Caki2 (cell line): ENCODE measurements around the gene ETV5. TPM values are rescaled to one million over a fixed set of nuclear protein-coding genes. Genes with fewer than 3 reads are reported as not detected.
A peak's percentile ranks its signal among the peaks of the same experiment; 100 is the strongest.

Source experiments
- DNase-seq: peaks from one replicate; pipeline ENCODE4 v3.0.0-alpha.2; 2015; ENCODE audit warnings: low read depth
- in situ Hi-C: cut with HindIII; loops from 2 replicates; pipeline ENCODE4 v1.10.0; 2016; ENCODE audit warnings: low sequenced_read_pairs, low pct_unique_long_range_greater_than_20kb, mixed read lengths
- total RNA-seq: library from RNA; depleted of rRNA; stranded (reverse); fragments of >200 nt; shearing (Covaris generic); gene quantifications from 2 replicates; pipeline ENCODE4 v1.2.3, GENCODE V29; 2014; ENCODE audit warnings: low replicate concordance

Gene ETV5
- total RNA-seq, 1 experiment from 2014 or later = 38.3 TPM

DNA sequence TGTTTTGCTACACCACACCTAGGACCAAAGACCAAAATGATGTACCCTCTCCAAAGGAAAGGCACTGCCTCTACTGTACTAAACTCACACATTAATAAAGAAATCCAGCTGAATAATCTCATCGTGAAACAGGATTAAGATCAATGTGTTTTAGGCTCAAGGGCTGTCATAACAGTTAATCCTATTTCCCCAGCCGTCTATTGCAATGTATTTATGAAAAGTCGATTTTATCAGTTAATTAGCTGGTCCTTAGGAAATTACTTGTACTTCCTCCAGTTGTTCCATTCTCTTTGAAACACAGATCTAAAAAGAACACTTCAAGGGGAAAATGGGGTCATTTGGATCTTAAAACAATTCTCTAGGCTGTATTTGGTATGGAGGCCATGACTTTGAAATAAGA lies 8.5 kb downstream of the ETV5 start:
- DNase-seq = no peak
- in situ Hi-C loops = no loop called here

DNA sequence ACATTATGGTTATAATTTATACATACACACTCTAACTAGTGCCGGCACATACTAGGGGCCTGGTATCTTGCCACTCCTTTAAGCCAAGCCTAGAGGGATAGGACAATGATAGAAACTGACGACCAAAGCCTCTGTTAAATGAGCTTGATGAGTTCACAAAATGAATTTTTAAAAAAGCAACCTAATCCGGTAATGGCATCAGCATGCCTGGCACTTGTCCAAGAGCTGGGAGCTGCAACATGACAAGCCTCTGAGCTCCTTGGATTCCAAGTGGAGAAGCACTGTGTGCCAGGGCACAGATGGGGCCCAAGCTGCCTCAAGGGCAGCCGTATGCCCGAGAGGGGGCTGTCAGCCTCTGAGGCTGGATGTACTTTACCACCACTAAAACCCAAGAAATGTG lies 9.7 kb downstream of the ETV5 start:
- DNase-seq = peak; percentile 46
- in situ Hi-C loops = no loop called here

DNA sequence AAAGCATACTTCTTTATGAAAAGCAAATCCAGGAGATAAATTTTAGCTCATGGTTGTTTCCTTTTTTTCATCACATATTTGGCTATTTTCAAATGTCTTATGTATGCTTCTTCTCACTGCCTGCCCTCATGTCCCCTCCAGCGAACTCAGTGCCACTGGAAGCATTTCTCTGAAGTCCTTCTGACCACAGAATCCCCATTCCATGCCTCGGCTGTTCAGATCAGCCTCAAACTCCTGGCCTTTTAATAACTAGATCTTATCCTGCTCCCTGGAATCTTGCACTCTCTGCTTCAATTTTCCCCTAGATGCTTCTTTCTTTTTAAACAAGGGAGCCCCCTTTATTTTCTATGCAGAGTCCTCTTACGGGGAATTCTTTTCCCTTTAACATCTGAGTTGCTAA lies 10.1 kb downstream of the ETV5 start:
- DNase-seq = no peak
- in situ Hi-C loops = no loop called here

DNA sequence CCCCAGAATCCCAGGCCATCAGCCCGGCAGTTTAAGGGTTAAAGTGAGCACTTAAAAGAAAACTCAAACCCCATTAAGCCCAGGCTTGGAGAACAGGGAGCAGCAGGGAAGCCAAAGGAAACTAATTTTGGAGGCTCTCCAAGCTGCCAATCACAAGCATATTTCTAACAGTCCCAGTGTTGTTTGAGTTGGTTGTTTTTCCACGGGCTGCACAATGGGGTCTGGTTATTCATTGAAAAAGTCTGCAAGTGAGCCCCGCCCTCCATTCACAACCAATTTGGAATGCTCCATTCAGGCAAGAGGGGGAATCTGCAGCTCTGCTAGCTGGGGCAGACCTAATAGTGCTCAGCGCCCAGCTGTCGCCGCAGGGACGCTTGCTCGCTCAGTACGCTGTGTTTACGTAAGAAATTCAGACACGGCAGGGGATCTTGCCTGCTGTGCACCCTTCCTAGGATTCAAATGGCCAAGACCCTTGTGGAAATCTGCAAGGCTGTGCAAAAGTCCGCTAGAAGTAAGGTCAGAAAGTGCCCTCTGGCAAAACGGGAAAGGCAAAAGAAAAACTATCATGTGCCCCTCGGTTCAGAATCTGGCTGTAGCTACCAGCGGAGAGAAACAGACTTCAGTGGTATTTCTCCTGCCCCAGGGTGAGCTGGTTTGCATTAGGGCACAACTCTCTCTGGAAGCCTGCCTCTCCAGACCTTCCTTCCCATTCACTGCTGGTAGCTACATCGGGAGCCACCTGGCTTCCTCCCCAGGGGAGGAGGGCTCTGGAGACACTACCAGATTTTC lies 11.0 kb downstream of the ETV5 start:
- in situ Hi-C loops = no loop called here
- DNase-seq = peak; percentile 98

DNA sequence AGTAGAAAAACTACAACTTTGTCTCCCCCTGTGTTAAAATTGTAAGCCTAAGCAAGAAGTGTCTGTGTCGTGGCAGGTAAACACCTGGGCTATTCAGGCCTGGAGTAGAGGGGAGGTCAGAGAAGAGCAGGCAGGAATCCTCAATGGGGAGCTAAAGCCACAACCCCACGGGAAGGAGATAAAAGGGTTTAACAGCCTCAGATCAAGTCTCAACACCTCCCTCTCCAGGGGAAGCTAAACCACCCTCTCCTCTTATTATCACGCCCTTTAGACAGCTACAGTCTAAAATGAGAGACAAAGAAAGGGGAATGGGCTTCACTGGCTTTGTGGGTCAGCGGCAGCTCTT lies 11.6 kb downstream of the ETV5 start:
- no peak for DNase-seq
- in situ Hi-C loops = no loop called here

DNA sequence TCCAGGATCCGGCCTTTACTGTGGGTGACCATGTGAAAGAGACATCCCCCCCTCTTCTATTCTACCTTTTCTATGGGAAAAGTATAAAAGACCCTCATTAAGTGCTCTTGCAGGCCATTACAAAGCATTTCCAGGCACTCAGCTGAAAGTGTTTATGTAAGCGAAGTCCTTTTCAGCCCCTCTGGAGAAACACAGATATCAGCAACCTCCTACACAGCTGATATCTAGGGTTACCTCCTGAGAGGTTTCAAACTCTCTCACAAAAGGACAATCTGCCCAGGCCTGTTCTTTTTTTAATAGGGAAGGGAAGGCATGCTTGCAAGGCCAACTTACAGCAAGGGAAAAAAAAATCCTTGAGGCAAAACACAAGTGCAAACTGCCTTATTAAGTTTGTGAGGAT lies 12.6 kb downstream of the ETV5 start:
- in situ Hi-C loops = no loop called here
- no peak for DNase-seq

DNA sequence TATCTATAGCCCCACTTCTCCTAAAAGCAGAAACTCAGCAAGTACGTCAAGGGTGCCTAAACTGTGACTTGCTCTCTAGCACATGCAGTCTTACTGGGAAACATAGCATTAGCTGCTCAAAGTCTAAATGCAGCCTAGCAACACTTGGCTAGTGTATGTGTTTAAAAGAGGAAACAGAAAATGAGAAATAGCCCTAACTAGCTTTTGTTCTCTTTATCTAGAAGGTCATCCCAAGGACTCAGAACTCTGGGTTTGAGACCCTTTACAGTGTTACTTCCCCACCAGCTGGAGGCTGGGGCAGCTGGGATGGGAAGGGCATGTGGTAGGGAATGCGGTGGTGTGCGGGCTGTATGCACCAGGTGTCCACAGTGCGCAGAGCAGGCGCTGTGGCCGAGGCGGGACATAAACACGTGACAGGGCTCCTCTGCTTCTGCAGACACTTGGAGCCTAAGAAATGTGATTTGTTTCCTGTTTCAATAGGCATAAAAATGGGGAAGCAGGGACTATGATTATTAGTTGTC lies 13.3 kb downstream of the ETV5 start:
- in situ Hi-C loops = no loop called here
- no peak for DNase-seq

DNA sequence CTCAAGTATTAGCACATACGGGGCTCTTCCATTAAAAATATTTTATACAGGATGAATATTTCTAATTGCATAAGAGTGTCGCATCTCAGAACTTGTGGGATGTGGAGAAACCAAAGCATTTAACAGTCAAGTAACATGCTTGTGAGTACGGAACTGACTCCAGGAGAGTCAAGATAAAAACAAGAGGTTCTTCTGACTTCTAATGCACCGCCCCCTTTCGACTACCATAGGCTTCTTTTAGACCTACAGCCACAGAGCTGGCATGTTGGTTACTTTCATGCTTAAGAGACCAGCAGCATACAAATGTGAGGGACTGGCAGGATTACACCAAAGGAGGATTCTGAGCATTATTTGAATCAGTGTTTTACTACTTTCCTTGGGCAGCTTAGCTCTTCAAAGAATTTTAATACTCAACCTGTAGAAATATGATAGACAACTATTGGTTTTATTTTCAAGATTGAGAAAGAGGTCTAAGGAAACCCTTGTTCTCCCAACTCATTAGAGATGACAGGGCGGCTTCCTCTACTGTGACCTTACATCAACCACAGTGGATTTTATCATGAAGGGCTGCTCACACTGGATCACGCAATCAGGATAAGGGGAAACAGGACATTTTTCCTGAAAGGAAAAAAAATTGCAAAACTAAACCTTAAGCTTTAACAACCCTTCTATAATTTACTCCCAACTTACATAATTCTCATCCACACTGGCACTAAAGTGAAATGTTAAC lies 14.0 kb downstream of the ETV5 start:
- in situ Hi-C loops = no loop called here
- DNase-seq = no peak

DNA sequence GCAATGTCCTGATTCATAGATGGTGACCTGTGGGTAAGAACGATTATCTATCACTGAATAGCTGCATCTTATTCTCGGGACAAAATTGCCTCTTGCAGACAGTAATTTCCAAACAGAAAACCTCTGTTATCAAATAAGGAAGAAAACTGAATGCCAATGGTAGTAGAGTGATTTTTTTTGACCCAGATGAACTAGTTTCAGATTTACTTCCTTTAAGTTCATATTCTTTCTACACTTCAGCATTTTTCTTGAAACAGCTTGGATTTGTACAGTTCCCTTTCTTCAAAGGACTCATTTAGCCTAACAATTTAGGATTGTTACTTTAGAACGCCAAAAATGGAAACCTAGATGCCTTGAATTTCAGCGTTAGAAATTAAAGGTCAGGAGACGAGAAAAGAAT lies 14.6 kb downstream of the ETV5 start:
- in situ Hi-C loops = no loop called here
- no peak for DNase-seq

DNA sequence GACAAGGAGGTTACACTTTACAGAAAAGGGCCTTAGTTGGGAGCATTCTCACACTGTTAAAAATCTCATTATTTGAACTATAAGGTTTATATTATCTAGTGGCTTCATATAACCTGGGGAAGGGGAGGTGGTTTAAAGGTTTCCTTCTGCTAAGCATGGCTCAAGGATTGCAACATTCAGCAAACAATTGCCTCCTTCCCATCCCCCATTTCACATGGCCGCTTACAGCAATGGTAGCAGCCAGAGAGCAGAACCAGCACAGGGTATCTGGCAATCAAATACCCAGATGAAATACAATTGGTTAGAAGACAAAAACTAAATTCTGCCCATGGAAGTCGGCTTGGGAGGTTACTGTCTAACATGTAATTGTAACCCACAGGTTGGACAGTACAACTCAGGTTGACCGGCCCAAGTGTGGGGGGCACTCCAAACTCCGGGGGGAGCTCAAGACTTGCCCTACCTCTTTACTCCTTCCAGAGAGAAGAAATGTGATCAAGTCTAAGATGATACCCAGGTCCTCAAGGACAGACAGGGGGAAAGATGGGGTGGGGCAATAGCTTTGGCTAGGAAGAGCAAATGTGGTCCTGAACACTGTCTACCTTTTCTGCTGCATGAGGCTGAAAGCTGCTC lies 15.5 kb downstream of the ETV5 start:
- DNase-seq = no peak
- in situ Hi-C loops = no loop called here

DNA sequence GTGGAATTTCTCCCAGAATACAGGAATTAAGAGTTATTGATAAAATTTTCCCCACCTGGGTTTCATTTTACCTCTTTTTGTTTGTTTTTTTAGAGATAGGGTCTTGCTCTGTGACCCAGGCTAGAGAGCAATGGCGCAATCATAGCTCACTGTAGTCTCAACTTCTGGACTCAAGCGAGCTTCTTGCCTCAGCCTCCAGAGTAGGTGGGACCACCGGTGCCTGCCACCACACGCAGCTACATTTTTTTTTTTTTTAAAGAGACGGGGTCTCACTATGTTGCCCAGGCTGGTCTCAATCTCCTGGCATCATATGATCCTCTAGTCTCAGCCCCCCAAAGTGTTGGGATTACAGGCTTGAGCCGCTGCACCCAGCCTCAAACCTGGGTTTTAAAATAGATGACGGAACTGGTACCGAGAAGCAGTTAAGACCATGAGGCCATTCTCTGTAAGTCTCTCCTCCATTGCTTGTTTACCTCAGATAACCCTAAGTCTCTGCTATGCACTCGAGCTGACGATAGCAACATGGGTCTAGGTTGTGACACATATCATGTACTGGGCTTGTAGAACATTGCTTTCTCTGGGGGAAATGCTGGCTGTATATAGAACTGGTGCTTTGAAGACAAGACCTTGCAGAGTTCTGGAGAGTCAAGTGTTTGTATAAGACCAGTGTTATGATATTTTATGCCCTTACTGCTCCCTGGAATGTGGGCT lies 16.4 kb downstream of the ETV5 start:
- in situ Hi-C loops = no loop called here

DNA sequence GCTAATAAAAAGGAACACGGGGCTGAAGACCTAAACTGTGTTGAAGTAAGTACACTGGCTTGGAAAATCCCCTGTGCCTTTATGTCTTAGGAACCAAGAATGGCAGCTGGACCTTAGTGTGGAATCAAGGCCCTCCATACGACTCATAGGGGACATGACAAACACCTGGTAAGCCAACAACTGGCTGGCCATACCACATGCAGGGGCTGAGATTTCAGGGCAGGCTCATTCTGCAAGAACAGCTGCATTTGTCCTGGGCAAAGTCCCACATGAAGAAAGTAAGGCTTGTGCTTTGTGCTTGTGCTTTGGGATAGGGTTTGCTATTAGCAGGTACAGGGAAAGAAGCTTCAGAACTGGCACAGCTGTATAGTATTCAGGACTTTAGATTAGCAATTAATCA lies 18.0 kb downstream of the ETV5 start:
- no peak for DNase-seq
- in situ Hi-C loops = no loop called here

More for the DNA sequence above, 16.4 kb downstream of the ETV5 start:
- no peak for DNase-seq

DNA sequence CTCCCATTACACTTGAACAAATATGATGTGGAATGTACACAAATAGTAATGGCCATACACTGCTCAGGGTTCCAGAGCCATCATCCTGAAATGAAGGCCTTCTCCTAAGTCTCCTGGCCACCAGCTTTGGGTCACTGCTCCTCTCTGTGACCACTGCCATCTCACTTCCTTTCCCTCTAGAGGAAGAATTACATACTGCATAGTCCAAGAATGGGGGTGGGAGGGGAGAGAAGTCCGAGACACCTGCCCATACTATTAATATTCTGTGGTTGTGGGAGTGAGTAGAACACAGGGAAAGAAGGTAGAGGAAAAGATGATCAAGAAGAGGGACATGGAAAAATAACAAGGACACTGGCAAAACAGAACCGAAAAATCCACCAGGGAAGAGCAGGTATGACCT lies 20.6 kb downstream of the ETV5 start:
- in situ Hi-C loops = no loop called here

DNA sequence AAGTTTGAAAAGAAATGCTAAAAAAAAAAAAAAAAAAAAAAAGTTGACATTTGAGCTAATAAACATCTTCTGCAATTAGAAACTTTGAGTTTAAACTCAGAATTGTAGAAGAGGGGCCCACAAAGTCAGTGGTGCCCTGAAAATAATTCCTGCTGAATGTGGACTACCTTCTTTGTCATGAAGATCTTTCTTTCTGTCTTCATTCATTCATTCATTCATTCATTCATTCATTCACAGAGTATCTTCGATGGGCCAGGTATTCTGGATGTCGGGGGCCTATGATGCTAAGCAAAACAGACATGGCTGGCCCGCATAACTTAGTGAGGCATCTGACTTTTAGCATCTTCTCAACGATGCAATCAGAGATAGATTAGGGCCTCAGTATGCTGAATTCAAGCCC lies 24.6 kb downstream of the ETV5 start:
- in situ Hi-C loops = no loop called here
- DNase-seq = no peak

More for the DNA sequence above, 20.6 kb downstream of the ETV5 start:
- no peak for DNase-seq

DNA sequence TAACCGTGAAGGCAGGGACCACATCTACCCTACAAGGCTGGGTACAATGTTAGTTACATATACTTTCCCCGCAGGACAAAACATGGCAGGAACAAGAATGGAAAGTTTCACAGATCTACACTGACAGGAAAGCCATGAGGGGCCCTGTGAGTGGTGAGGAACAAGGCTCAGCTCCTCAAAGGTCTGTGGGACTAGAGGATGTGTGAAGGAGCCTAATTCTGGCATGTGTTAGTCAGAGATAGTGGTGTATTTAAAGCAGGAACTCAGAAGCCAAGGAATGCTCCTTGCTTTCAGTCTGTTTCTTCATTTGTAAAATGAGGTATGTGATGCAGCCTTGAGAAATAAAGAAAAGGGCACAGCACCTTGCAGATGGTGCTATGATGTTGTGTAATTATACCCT lies 25.1 kb downstream of the ETV5 start:
- in situ Hi-C loops = no loop called here
- DNase-seq = no peak

DNA sequence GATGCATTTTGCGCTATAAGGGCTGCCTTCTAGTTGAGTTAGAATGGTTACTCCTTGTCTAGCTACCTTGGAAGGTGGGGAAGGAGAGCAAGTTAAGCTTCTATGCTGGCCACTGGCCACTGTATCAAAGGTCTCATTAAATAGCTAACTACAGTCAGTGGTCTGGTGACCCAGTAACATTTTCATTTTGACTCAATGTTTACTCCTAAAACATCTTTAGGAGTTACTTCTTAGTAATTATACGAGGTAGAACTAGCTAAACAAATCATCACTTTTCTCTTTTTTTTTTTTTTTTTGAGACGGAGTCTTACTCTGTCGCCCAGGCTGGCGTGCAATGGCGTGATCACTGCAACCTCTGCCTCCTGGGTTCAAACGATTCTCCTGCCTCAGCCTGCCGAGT lies 26.7 kb downstream of the ETV5 start:
- in situ Hi-C loops = no loop called here
- DNase-seq = no peak

DNA sequence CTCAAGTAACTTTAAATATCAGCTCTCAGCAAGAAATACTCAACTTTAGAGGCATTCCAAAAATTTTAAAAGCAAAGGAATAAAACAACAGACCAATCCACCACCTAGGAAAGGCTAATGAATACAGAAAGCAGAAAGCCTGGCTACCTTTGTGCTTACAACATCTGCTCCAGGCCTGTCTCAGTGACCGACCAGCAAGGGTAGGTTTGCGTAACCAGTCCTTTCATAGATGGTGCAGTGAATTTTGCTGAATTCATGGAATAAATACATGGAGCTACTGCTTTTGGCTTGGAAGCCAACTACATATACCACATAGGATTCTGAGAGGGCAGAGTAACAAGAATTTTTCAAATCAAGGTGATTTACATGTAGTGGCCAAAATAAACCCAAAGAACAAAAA lies 27.2 kb downstream of the ETV5 start:
- no peak for DNase-seq
- in situ Hi-C loops = no loop called here

DNA sequence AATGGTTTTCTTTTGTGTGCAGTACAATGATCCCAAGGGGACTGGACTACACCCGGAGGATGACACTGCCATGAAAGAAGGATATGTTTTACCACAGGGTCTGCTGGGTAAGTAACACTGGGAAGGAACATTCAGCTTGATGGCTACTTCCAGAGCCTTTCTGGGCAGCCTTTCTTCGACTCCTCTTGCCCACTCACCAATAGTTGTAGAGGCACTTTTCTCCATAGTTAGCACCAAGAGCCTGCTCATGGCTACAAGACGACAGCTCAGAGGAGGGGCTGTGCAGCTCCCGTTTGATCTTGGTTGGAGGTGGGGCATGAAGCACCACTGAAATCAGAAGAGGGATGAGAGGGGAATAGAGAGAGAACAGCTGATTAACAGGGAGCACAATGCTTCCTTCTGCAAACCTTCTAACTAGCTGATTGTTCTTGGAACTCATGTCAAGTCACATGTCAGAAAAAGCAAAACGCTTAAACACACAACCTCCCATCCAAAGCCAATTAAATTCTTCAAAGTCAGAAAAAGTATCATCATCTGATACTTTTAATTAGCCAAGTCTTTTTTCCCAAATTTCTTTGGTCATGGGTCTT lies 27.9 kb downstream of the ETV5 start:
- in situ Hi-C loops = no loop called here
- no peak for DNase-seq
